LNCAP (cell line): ENCODE data around the gene SHROOM3.

ENCODE experiments used
- TF ChIP-seq, protein P1 (sequence below): fragments of 450-650 bp; IDR thresholded peaks from 2 replicates; pipeline ENCODE4 v1.5.1; 2017; ENCODE audit warnings: mild to moderate bottlenecking

Gene SHROOM3

DNA sequence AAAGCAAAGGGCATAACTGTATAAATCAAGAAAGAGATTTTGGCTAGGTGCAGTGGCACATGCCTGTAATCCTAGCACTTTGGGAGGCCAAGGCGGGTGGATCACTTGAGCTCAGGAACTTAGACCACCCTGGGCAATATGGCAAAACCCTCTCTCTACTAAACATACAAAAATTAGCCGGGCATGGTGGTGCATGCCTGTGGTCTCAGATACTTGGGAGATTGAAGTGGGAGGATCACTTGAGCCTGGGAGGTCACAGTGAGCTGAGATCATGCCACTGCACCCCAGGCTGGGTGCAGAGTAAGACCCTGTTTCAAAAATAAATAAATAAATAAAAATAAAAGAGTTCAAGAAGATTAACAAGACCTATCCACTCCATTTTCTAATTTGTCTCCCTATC is 235.6 kb downstream of the SHROOM3 start:
- TF ChIP-seq, protein P1, sequence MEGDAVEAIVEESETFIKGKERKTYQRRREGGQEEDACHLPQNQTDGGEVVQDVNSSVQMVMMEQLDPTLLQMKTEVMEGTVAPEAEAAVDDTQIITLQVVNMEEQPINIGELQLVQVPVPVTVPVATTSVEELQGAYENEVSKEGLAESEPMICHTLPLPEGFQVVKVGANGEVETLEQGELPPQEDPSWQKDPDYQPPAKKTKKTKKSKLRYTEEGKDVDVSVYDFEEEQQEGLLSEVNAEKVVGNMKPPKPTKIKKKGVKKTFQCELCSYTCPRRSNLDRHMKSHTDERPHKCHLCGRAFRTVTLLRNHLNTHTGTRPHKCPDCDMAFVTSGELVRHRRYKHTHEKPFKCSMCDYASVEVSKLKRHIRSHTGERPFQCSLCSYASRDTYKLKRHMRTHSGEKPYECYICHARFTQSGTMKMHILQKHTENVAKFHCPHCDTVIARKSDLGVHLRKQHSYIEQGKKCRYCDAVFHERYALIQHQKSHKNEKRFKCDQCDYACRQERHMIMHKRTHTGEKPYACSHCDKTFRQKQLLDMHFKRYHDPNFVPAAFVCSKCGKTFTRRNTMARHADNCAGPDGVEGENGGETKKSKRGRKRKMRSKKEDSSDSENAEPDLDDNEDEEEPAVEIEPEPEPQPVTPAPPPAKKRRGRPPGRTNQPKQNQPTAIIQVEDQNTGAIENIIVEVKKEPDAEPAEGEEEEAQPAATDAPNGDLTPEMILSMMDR = no peak

DNA sequence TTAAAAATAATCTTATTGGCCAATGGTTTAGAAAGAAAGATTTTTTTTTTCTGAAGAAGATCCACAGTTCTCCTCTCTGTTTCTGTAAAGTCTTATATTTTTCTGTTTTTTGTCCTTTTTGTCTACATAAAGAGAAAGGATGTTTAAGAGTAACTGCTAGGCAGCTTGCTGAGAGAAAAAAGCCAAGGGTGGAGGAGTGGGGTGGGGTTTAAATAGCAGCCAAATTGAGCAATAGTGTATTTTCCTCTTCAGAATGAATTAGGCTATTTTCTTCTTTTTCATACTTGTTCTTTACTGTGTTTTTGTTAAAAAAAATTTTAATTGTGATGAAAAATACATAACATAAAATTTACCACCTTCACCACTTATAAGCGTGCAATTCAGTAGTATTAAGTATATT is 238.3 kb downstream of the SHROOM3 start:
- TF ChIP-seq, protein P1 = no peak

DNA sequence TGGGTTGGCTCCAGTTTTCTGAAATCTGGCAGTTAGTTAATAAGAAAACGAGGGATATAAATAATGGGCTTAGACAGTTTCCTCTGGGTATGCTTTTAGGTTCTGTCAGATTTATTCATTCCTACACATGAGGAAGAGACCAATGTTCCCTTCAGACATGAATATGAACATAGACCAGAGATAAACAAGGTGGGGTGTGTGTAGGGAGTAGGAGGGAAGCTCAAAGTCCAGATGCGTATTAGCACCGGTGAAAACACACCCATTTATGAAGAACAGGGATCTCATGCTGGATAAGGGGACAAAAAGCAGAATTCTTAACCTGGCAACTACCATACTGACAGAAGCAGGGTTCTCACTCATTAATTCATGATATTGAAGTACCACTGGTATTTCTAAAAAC is 240.0 kb downstream of the SHROOM3 start:
- TF ChIP-seq, protein P1 = no peak

DNA sequence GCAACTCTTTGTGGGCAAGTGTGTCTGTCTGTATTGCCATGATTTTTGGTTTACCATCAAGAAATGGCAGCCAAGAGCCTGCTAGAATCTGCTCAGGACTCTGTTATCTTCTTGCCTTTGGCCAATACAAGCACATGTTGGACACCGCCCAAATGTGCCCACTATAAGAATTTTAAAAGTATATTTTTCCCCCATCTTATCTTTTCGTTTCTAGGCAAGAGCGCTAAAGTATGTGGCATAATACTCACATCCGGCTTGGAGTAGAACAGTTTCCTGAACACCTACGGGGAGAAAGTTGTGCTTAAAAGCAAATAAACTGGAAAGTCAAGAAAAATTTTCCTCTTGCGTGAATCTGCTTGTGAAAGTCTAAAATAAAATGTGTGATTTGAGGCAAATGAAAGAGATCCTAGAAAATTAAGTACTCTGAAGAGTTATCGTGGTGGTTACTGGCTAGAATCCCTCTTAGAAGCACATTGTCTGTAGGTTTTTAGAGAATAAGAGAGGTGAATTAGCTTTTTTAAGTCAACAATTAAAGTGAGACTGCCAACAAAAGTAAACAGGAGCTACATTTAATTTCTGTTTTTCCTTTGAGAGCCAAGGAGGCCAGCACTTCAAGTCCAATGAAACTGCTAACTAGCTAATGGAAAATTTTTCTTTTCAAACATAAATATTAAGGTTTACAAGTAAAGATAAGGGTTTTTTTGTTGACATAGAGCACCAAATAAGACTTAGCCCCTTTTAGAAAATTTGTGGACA is 242.7 kb downstream of the SHROOM3 start:
- TF ChIP-seq, protein P1 = no peak

DNA sequence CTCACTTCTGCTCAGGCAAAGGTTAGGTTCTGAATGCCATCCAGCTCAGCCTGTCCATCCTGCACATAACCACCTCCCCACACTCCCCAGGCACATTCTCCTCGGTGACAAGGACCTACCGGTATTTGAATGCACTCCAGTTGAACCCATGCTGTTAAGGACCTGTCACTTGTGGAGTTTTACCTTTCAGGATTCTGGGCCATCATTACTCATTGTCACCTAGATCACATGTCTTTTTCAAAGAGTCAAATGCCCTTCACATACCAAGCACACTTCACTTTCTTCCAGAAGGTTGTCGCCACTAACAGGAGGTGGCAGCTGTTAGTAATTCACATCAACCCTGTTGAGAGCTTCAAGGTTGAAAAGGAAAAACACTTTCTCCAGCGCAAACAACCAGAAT is 244.7 kb downstream of the SHROOM3 start:
- TF ChIP-seq, protein P1 = no peak

DNA sequence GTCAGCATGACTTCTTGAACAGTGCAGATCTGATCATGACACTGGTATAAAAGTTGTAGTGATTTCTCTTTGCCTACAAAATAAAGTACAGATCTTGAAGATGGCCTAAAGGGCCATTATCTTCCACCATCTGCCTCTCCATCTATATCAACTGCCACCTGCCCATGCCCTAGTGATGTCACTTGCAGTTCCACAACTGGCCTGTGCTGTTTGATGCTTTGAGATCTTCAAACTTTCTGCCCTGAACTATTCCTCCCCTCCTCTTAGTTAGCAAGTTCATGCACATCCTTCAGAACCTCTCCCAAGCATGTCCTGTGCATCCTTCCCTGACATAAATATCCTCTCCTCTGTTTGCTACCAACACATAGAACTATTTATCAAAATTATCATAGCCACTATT is 245.9 kb downstream of the SHROOM3 start:
- TF ChIP-seq, protein P1 = no peak

DNA sequence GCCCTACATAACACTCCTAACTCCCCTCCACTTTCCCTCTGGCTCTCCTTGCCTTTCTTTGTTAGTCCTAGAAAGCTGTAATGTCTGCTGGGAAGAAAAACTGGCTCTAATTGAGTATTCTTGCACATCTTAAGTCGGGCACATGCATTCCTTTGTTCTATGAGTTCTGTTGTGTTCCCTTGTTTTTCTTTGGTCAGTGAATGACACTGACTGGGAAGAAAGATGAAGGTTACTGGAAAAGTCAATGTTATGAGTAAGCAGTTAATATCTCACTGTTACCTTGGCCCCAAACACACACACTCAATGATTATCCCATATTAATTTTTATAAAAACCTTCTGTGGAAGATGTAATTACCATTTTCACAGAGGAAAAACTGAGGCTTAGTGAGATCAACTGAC is 247.0 kb downstream of the SHROOM3 start:
- TF ChIP-seq, protein P1 = no peak

DNA sequence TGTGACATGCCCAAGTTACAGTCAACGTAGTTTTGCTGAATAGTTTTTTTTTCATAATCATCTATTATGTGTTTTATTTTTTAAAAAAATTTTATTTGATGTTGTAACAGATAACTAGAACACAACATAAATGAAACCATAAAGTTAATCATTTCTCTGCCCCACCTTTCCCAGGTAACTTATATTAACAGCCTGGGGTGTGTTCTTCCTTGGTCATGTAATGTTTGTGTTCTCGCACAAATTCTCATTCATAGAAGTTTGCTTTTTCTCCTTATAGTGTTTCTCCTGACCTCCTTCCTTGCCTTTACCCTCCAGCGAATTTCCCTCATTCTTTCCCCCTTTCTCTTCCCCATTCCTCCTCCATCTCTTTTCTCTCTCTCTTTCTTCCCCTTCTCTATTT is 248.1 kb downstream of the SHROOM3 start:
- TF ChIP-seq, protein P1 = no peak
